ENCODE measurements around the gene UBE2Q1. TPM values are rescaled to one million over a fixed set of nuclear protein-coding genes. Genes with fewer than 3 reads are reported as not detected.

UBE2Q1 gene
- total and polyA plus RNA-seq, 10 donors, result 25.8 to 119 (median 67.8) TPM

DNA sequence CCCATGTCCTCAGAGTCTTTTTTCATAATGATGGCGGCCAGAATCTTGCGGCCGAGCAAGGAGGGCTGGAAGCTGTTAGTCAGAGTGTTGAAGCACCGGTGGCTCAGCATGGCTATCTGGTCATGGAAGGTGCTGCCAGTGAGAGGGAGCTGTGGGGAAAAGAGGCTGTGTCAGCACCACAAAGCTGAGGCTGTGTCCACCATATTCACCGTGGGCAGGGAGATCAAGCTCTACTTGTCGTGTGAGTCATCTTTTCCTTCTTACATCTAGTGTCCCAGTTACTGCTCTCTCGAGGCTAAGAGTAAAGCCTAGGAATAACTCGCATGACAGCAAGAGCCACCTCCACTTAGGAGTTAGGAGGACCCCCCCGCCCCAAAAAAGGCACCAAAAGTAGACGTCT lies 31.3 kb upstream of the UBE2Q1 start:
- Histone ChIP-seq H3K4me3 (no peak overlapping the region), H3K9me3 (no peaks in the 10 kb centered on the region), H3K27me3 (replicated peaks in 1 of 7) (no peaks in the 10 kb centered on the region), H3K4me1 (peaks cover 0 to 5% (median 2%) of the 10 kb centered on the region in 6 donors), H3K27ac (no peak overlapping the region), H3K36me3 (peaks cover 4 to 100% (median 99%) of the 10 kb centered on the region in 6 donors)
- TF ChIP-seq, protein P1, sequence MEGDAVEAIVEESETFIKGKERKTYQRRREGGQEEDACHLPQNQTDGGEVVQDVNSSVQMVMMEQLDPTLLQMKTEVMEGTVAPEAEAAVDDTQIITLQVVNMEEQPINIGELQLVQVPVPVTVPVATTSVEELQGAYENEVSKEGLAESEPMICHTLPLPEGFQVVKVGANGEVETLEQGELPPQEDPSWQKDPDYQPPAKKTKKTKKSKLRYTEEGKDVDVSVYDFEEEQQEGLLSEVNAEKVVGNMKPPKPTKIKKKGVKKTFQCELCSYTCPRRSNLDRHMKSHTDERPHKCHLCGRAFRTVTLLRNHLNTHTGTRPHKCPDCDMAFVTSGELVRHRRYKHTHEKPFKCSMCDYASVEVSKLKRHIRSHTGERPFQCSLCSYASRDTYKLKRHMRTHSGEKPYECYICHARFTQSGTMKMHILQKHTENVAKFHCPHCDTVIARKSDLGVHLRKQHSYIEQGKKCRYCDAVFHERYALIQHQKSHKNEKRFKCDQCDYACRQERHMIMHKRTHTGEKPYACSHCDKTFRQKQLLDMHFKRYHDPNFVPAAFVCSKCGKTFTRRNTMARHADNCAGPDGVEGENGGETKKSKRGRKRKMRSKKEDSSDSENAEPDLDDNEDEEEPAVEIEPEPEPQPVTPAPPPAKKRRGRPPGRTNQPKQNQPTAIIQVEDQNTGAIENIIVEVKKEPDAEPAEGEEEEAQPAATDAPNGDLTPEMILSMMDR (IDR thresholded peaks at IDR 0.05 in 8 of 11, conservative IDR thresholded peaks at IDR 0.05 in 3 of 11), result no peak
- TF ChIP-seq POLR2AphosphoS5 (IDR thresholded peaks at IDR 0.05) (no peak), POLR2A (IDR thresholded peaks at IDR 0.05) (no peak)
- WGBS, 5 donors, result 77 to 87% (median 82%) methylated on average over 9 to 10 of the region's 10 CpGs
- no peak for DNase-seq
- intact Hi-C loops (cut with DNase I; ENCODE audit: low total_unique reads), result no loop called here

DNA sequence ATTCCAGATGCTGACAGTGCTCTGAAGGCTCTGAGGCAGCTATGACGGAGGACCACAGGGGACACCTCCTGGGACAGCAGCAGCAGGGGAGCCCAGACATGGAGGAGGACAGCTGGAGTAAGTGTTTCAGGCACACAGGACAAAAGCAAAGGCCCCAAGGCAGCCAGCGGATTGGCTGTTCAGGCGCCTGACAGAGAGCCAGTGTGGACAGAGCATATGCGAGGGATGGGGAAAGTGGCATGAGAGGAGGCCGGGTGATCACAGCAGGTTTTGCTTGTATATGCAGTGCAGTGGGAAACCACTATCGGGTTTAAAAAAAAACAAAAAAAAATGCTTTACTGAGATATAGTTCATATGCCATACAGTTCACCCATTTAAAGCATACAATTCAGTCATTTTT lies 28.2 kb upstream of the UBE2Q1 start:
- TF ChIP-seq POLR2AphosphoS5 (IDR thresholded peaks at IDR 0.05) (no peak), POLR2A (IDR thresholded peaks at IDR 0.05) (no peak)
- TF ChIP-seq, protein P1 (IDR thresholded peaks at IDR 0.05 in 8 of 11, conservative IDR thresholded peaks at IDR 0.05 in 3 of 11), result no peak
- H3K4me1 ChIP-seq, result peaks cover 0 to 21% (median 12%) of the 10 kb centered on the region in 6 donors
- intact Hi-C loops (cut with DNase I; ENCODE audit: low total_unique reads), result no loop called here
- no peak overlapping the region for H3K4me3 ChIP-seq
- peaks cover 4 to 100% (median 100%) of the 10 kb centered on the region in 6 donors for H3K36me3 ChIP-seq
- H3K9me3 ChIP-seq, result no peaks in the 10 kb centered on the region
- no peak overlapping the region for H3K27ac ChIP-seq
- no peaks in the 10 kb centered on the region for H3K27me3 ChIP-seq (replicated peaks in 1 of 7)
- WGBS, 5 donors, result 91 to 97% (median 96%) methylated on average over 6 of the region's 6 CpGs
- no peak for DNase-seq

DNA sequence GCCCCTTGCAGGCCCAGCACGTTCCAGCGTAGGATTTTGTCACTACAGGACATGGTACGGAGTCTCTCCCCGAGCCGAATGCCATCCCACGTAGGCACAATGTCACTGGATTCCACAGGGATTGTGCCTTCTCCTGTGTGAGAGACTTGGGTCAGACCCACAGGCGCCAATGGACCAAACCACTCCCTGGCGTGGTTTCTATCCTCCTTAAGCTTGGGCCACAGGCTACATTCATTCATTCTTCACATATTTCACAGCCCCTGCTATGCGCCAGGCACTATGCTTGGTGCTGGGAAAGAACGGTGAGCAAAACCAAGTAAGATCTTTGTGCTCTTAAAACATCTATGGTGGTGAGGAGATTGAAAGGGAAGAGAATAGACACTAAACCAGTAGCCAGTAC lies 27.8 kb upstream of the UBE2Q1 start:
- WGBS, 5 donors, result 88 to 93% (median 88%) methylated on average over 10 of the region's 10 CpGs
- Histone ChIP-seq H3K9me3 (no peaks in the 10 kb centered on the region), H3K36me3 (peaks cover 4 to 100% (median 100%) of the 10 kb centered on the region in 6 donors), H3K4me3 (no peak overlapping the region), H3K4me1 (peaks cover 0 to 21% (median 12%) of the 10 kb centered on the region in 6 donors), H3K27me3 (replicated peaks in 1 of 7) (no peaks in the 10 kb centered on the region), H3K27ac (no peak overlapping the region)
- intact Hi-C loops (cut with DNase I; ENCODE audit: low total_unique reads), result no loop called here
- no peak for TF ChIP-seq POLR2A (IDR thresholded peaks at IDR 0.05)
- no peak for TF ChIP-seq POLR2AphosphoS5 (IDR thresholded peaks at IDR 0.05)
- TF ChIP-seq, protein P1 (IDR thresholded peaks at IDR 0.05 in 8 of 11, conservative IDR thresholded peaks at IDR 0.05 in 3 of 11), result no peak
- no peak for DNase-seq

DNA sequence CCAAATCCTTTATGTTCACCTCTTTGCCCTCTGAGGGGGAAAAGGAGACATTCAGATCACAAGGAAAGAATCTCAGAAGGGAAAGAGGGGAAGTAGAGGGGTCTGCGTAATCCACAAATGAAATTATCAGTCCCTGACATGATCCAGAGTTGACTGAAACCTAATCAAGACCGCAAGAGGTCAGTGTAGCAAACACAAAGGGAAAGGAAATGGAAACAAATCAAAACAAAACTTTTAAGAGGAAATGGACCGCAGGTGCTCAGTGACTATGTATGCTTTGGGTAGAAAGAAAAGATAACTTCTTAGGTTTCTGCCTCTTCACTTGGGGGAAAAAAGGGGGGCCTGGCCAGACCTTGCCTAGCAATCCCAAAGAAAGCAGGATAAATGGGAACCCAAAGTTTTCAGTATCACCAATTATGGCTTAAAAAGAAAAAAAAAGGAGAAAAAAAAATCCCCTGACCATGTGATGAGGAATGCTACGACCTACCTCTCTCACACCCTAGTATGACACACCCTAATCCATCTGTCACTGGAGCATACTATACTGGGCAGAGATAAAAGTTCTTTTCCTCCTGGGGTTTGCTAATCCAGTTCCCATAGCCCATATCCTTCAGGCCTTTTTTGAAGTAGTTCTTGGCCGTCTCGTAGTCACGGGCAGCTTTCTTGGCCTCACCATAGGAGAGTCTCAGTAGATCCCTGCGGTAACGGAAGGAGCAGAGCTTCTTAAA lies 26.0 kb upstream of the UBE2Q1 start:
- Histone ChIP-seq H3K27me3 (replicated peaks in 1 of 7) (no peaks in the 10 kb centered on the region), H3K4me1 (peaks cover 0 to 25% (median 13%) of the 10 kb centered on the region in 6 donors), H3K4me3 (no peak overlapping the region), H3K9me3 (no peaks in the 10 kb centered on the region), H3K27ac (peak overlapping the region in 5 of 8 donors; percentile 2 to 60 (median 13)), H3K36me3 (peaks cover 4 to 100% (median 100%) of the 10 kb centered on the region in 6 donors)
- 76 to 80% (median 79%) methylated on average over 9 of the region's 9 CpGs for WGBS, 5 donors
- intact Hi-C loops (cut with DNase I; ENCODE audit: low total_unique reads), result no loop called here
- DNase-seq, result no peak
- TF ChIP-seq, protein P1 (IDR thresholded peaks at IDR 0.05 in 8 of 11, conservative IDR thresholded peaks at IDR 0.05 in 3 of 11), result peak in 1 of 11 experiments; percentile 17
- TF ChIP-seq POLR2A (IDR thresholded peaks at IDR 0.05), result no peak
